ENCODE results near the gene CLASP2.
"Not testable (repeated sequence)": the region's sequence is repeated elsewhere in the genome, so short reads cannot be mapped to it uniquely, and the experiment has no call there.

Gene CLASP2

GRCh38 chr3:33473813-33474212 is 244.2 kb downstream of the CLASP2 start:
- no peak overlapping the region for H3K4me3 ChIP-seq (ENCODE audit: low read depth, low read length)
- TF ChIP-seq, protein P1, sequence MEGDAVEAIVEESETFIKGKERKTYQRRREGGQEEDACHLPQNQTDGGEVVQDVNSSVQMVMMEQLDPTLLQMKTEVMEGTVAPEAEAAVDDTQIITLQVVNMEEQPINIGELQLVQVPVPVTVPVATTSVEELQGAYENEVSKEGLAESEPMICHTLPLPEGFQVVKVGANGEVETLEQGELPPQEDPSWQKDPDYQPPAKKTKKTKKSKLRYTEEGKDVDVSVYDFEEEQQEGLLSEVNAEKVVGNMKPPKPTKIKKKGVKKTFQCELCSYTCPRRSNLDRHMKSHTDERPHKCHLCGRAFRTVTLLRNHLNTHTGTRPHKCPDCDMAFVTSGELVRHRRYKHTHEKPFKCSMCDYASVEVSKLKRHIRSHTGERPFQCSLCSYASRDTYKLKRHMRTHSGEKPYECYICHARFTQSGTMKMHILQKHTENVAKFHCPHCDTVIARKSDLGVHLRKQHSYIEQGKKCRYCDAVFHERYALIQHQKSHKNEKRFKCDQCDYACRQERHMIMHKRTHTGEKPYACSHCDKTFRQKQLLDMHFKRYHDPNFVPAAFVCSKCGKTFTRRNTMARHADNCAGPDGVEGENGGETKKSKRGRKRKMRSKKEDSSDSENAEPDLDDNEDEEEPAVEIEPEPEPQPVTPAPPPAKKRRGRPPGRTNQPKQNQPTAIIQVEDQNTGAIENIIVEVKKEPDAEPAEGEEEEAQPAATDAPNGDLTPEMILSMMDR (IDR thresholded peaks at IDR 0.05; ENCODE audit: borderline replicate concordance, insufficient read depth, low read depth, low read length) = no peak

GRCh38 chr3:33467786-33468185 is 250.3 kb downstream of the CLASP2 start:
- H3K4me3 ChIP-seq (ENCODE audit: low read depth, low read length) = no peak overlapping the region
- TF ChIP-seq, protein P1 (IDR thresholded peaks at IDR 0.05; ENCODE audit: borderline replicate concordance, insufficient read depth, low read depth, low read length) = no peak

DNA sequence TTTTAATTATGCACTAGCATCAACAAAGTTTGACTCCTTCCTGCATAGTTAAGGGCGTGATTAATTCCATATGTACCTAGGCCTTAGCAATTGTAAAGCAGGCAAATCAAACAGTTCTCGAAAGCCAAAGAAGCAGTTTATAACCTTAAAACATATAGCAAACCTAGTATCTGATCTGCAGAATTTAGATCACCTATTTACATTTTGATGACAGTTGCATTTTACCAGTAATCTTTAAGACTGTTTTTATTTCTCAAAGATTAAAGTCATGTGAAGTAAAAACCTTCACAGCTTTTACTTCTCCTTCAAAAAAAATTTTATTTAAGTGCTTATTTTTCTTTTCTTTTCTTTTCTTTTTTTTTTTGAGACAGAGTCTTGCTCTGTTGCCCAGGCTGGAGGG is 257.0 kb downstream of the CLASP2 start:
- no peak overlapping the region for H3K4me3 ChIP-seq (ENCODE audit: low read depth, low read length)
- TF ChIP-seq, protein P1 (IDR thresholded peaks at IDR 0.05; ENCODE audit: borderline replicate concordance, insufficient read depth, low read depth, low read length) = no peak

- not testable (repeated sequence) for H3K4me3 ChIP-seq (ENCODE audit: low read depth, low read length)
Measured at GRCh38 chr3:33459577-33459976, 258.5 kb downstream of the CLASP2 start.

DNA sequence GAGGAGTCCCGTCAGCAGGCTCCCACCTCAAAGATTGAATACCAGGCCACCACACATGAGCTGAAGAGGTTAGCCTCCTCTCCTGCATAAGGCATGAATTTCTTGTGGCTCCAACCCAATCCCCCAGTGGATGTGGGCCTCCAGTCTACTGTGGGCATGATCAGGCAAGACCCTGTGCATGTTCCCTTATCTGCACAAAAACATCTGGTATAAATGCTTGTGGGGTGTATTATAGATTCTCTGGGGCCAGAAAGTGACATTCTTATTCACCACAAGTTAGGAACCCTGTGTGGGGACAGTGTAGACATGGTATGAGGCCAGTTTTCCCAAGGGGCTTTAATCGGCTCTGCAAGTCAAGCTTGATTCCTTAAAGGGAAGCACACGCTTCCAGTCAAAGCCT is 259.6 kb downstream of the CLASP2 start:
- TF ChIP-seq, protein P1 (IDR thresholded peaks at IDR 0.05; ENCODE audit: borderline replicate concordance, insufficient read depth, low read depth, low read length) = no peak
- no peak overlapping the region for H3K4me3 ChIP-seq (ENCODE audit: low read depth, low read length)

DNA sequence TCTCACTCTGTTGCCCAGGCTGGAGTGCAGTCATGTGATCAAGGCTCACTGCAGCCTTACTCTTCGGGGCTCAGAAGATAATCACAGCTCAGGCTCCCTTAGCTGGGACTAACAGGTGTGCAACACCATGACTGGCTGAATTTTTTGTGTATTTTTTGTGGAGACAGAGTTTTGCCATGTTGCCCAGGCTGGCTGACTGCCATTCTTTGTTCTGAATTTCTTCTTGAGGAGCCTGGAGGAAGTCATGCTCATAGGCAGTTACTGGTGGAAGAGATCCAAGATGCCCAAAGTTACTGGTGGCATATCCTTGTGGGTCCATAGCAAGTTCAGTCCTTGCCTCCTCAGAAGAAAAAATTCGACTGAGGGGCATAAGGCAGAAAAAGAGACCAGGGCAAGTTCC is 261.3 kb downstream of the CLASP2 start:
- H3K4me3 ChIP-seq (ENCODE audit: low read depth, low read length) = no peak overlapping the region
- TF ChIP-seq, protein P1 (IDR thresholded peaks at IDR 0.05; ENCODE audit: borderline replicate concordance, insufficient read depth, low read depth, low read length) = no peak

GRCh38 chr3:33453331-33453761 is 264.7 kb downstream of the CLASP2 start:
- TF ChIP-seq, protein P1 (IDR thresholded peaks at IDR 0.05; ENCODE audit: borderline replicate concordance, insufficient read depth, low read depth, low read length) = no peak
- H3K4me3 ChIP-seq (ENCODE audit: low read depth, low read length) = no peak overlapping the region

GRCh38 chr3:33451994-33452393 is 266.1 kb downstream of the CLASP2 start:
- not testable (repeated sequence) for H3K4me3 ChIP-seq (ENCODE audit: low read depth, low read length)

Data from GM12875 (cell line).